Cardiac septum (tissue), 1 donor: ENCODE results near the gene BRAF. TPM values are rescaled to one million over a fixed set of nuclear protein-coding genes. Genes with fewer than 3 reads are reported as not detected.

Experiments used
- DNase-seq: peaks from one replicate; pipeline ENCODE4 v3.0.0-alpha.2; 2020; ENCODE audit warnings: low spot score
- intact Hi-C: fragments of 100-400 bp; cut with DNase I; formaldehyde crosslinking; loops from one replicate; pipeline ENCODE4 v1.14.0; 2022
- total RNA-seq: library from RNA; stranded (reverse); fragmentation: NEBNext Ultra II Directional; extraction: Animal tissue kit (Norgen Biotek cat#: 25700); gene quantifications from one replicate; pipeline ENCODE4 v1.2.1, GENCODE V29; 2021
- donor health status: DM: no; HTN: no; CAD: no.

Gene BRAF
- total RNA-seq, 1 donor from 2014 or later: 35.0 TPM

- intact Hi-C loops: loop anchor here (10.0 kb wide), 3 partner anchors 229 to 859 kb away; partner anchors contain the start of genes AGK, BRAF and MRPS33
- no peak for DNase-seq
These were observed 229.3 kb downstream of the BRAF start for GRCh38 chr7:140695381-140695780.

GRCh38 chr7:140694592-140694991, 230.1 kb downstream of the BRAF start:
- peak; percentile 20 for DNase-seq
- intact Hi-C loops: loop anchor here (10.0 kb wide), 3 partner anchors 230 to 860 kb away; partner anchors contain the start of genes AGK, BRAF and MRPS33

GRCh38 chr7:140693849-140694248, 230.9 kb downstream of the BRAF start:
- peak; percentile 24 for DNase-seq

GRCh38 chr7:140691376-140692045, 233.2 kb downstream of the BRAF start:
- intact Hi-C loops: loop anchor here (10.0 kb wide), 3 partner anchors 233 to 863 kb away; partner anchors contain the start of genes AGK, BRAF and MRPS33
- DNase-seq: peak; percentile 35

More at GRCh38 chr7:140693849-140694248, 230.9 kb downstream of the BRAF start:
- intact Hi-C loops: loop anchor here (10.0 kb wide), 3 partner anchors 231 to 861 kb away; partner anchors contain the start of genes AGK, BRAF and MRPS33

- intact Hi-C loops: loop anchor here (10.0 kb wide), 3 partner anchors 235 to 865 kb away; partner anchors contain the start of genes AGK, BRAF and MRPS33
- peak; percentile 59 for DNase-seq
These were observed 235.3 kb downstream of the BRAF start for GRCh38 chr7:140689199-140690152.

GRCh38 chr7:140688341-140688740, 236.4 kb downstream of the BRAF start:
- DNase-seq: peak; percentile 46
- intact Hi-C loops: no loop called here

- intact Hi-C loops: no loop called here
- peak; percentile 67 for DNase-seq
These were observed 237.8 kb downstream of the BRAF start for GRCh38 chr7:140686921-140687320.

- DNase-seq: peak; percentile 71
- intact Hi-C loops: no loop called here
These were observed 239.2 kb downstream of the BRAF start for GRCh38 chr7:140685407-140686087.

- intact Hi-C loops: no loop called here
- DNase-seq: peak; percentile 62
These were observed 240.4 kb downstream of the BRAF start for GRCh38 chr7:140684066-140684950.

- intact Hi-C loops: no loop called here
- peak; percentile 27 for DNase-seq
These were observed 241.1 kb downstream of the BRAF start for GRCh38 chr7:140683657-140684056.

- intact Hi-C loops: no loop called here
- DNase-seq: no peak
These were observed 243.0 kb downstream of the BRAF start for GRCh38 chr7:140681766-140682165.

- peak; percentile 66 for DNase-seq
- intact Hi-C loops: no loop called here
These were observed 243.8 kb downstream of the BRAF start for GRCh38 chr7:140680886-140681285.

- intact Hi-C loops: loop anchor here (10.0 kb wide), 1 partner anchor 96 kb away; no protein-coding TSS in a partner anchor
- no peak for DNase-seq
These were observed 245.5 kb downstream of the BRAF start for GRCh38 chr7:140679186-140679585.

- peak; percentile 58 for DNase-seq
- intact Hi-C loops: loop anchor here (10.0 kb wide), 1 partner anchor 96 kb away; no protein-coding TSS in a partner anchor
These were observed 246.0 kb downstream of the BRAF start for GRCh38 chr7:140678816-140679130.

- intact Hi-C loops: loop anchor here (10.0 kb wide), 1 partner anchor 97 kb away; no protein-coding TSS in a partner anchor
- peak; percentile 55 for DNase-seq
These were observed 246.5 kb downstream of the BRAF start for GRCh38 chr7:140678081-140678815.

GRCh38 chr7:140677496-140677895, 247.2 kb downstream of the BRAF start:
- DNase-seq: no peak
- intact Hi-C loops: loop anchor here (10.0 kb wide), 1 partner anchor 97 kb away; no protein-coding TSS in a partner anchor

- intact Hi-C loops: loop anchor here (10.0 kb wide), 1 partner anchor 98 kb away; no protein-coding TSS in a partner anchor
- DNase-seq: peak; percentile 41
These were observed 247.8 kb downstream of the BRAF start for GRCh38 chr7:140676956-140677355.

- intact Hi-C loops: loop anchor here (10.0 kb wide), 1 partner anchor 98 kb away; no protein-coding TSS in a partner anchor
- peak; percentile 10 for DNase-seq
These were observed 248.4 kb downstream of the BRAF start for GRCh38 chr7:140676306-140676705.
